T1000 (cell line): Measurements from ENCODE around the gene KRT75.
"Not testable (repeated sequence)": the region's sequence is repeated elsewhere in the genome, so short reads cannot be mapped to it uniquely, and the experiment has no call there.

ENCODE experiments used
- DNase-seq: peaks from one replicate; lab custom pipeline; 2025; ENCODE audit warnings: mixed read lengths; lab: John Stamatoyannopoulos, UW

KRT75 gene

GRCh38 chr12:52415870-52416750, 18.1 kb downstream of the KRT75 start:
- no peak for DNase-seq

GRCh38 chr12:52414936-52415335, 19.2 kb downstream of the KRT75 start:
- no peak for DNase-seq

DNA sequence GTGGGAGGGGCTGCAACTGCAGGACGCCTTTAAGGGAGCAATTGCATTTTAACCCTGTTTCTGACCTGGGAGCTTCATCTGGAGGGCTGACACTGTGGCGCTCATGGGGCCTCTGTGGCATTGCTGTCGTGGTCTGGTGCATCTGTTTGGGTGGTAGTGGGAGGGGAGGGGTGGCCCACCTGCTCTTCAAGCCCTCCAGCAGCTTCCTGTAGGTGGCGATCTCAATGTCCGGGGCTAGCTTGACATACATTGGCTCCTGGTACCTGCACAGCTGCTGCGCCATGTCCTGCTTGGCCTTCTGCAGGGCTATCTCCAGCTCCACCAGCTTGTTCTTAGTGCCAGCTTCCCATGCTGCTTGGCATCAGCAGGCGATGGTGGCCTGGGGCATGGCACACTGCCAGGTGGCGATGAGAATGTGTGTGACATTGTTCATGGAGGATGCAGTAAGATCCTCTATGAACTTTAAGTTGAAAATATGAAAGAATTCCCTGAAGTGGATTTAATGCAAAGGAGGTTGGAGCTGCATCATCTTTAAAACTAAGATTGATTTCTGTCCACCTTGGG, 20.3 kb downstream of the KRT75 start:
- no peak for DNase-seq

GRCh38 chr12:52413202-52413601, 21.0 kb downstream of the KRT75 start:
- no peak for DNase-seq

DNA sequence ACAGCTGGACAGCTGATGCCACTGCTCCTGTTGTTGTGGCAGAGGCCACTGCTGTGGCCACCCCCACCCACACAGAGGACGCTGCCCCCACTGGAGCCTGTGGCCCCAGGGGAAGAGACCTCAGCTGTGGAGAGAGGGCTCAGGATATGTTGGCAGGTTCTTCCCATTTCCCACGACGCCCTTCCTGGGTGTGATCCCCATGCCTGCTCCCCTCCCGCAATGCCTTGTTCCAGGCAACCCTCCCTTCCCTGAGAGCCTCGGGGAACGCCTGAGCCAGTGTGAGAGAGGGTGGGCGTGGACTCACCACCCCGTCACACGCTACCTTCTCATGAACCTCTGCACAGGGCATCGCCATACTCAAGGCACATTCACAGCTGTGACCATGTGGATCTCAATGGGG, 22.4 kb downstream of the KRT75 start:
- DNase-seq: no peak

DNA sequence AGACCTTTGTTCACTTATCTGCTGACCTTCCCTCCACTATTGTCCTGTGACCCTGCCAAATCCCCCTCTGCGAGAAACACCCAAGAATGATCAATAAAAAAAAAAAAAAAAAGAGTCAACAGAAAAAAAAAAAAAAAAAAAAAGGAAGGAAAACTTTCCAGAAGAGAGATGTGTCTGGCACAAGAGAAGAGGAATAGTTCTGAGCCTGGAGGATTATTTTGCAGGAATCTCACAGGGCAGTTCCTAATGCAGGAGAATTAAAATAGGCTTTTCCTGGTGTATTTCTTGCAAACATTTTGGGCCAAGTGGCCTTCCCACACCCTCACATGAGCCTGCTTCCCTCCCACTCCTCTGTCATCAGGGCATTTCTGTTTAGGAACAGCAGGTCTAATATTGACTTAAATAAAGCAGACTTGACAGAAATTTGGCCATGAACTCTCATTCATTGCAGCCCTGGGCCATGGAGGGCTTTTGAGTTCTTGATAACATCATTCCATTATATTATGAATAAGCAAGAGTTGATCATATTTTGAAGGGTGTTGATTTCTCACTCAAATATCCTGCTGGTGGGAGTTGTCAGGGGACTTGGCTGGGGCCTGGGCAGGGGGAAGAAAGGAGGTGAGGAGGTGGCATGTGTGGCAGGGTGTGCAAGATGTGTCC, 23.5 kb downstream of the KRT75 start:
- DNase-seq: not testable (repeated sequence)

DNA sequence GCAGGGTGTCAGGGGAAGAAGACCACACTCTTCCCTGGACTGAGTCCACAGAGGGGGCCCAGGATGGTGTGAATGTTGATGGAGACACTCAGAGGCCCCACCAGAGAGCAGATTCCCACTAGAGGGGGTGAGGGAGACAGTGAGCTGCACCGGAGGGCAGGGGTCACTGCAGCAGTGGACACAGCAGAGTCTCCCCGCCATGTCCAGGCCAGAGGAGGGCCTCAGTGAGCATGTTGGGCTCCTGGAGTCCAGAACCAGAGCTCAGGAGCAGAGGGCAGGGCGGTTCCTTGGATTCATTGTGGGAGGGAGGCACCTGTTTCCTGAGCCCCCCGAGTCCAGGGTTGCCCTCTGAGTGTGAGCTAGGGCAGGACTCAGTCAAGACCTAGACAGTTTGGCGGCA, 26.3 kb downstream of the KRT75 start:
- DNase-seq: no peak

GRCh38 chr12:52405922-52406385, 28.2 kb downstream of the KRT75 start, which contains the start of gene KRT82:
KRT82 (minus strand) TSS chr12:52406335; CDS start chr12:52406277, 58 bp downstream.
- no peak for DNase-seq

DNA sequence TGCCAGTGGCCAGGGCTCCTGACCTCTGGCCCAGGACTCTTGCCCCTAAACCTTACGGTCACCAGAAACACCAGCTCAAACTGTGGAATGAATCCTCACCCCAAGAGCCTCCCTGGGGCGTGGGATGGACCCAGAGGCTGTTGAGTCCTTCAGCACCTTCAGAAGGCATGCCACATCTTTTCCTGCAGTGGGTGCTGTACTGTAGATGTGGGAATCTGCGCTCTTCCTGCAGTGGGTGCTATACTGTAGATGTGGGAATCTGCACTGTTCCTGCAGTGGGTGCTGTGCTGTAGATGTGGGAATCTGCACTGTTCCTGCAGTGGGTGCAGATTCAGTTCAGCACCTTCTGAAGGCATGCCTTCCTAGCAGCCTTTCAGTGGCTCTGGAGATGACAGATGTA, 29.2 kb downstream of the KRT75 start:
- DNase-seq: no peak

DNA sequence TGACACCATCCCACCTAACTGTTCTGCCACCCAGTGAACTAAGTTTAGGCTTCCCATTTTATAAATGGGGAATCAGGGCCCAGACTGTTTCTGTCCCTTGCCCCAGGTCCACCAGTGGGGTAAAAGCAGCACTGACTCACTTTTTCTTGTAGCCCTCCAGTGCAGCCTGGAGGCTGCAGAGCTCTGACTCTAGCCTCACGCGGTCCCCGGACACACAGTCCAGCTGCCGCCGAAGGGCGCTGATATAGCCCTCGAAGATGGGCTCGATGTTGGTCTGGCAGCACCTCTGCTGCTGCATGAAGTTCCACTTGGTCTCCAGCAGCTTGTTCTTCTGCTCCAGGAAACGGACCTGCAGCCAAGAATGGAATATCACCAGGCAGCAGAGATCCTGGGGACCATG, 30.6 kb downstream of the KRT75 start:
- DNase-seq: no peak

GRCh38 chr12:52402873-52403540, 31.2 kb downstream of the KRT75 start:
- DNase-seq: no peak

- no peak for DNase-seq
Observed at GRCh38 chr12:52402377-52402776, 31.8 kb downstream of the KRT75 start.

GRCh38 chr12:52401926-52402325, 32.2 kb downstream of the KRT75 start:
- DNase-seq: no peak

- no peak for DNase-seq
Observed at GRCh38 chr12:52401526-52401925, 32.6 kb downstream of the KRT75 start.

DNA sequence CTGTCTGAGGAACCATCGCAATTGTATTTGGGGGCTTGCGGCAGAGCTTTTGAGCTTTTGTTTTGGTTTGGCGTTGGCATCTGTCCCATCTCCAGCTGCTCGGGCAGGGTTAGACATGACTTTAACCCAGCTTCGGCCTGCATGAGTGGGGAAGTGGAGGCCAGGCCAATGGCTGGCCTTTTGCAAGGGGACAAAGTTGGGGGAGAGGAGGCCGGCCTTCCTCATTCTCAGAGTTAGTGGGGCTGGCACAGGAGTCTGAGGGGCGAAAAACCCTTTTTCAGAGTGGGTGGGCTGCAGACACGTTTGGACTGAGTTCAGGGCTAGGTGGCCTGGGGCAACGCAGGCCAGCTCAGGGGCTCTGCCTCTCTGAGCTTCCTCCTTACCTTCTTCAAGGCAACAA, 33.3 kb downstream of the KRT75 start:
- no peak for DNase-seq

GRCh38 chr12:52399756-52400155, 34.4 kb downstream of the KRT75 start:
- no peak for DNase-seq

DNA sequence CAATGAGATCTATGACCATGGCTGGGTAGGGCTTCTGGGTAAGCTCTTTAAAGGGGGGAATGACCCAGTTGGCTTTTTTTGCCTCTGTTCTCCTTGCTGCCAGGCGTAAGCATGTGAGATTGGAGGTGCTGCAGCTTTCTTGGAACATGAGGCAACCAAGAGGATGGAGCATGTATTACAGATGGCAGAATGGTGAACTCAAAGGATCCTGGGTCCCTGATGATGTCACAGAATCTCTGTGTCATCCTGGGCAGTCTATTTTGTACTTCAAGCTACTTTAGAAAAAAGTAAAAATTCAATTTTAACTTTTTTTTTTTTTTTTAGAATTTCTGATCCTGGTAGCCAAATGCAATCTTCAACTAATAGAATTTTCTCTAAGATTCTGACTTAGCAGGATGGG, 36.0 kb downstream of the KRT75 start:
- DNase-seq: no peak

DNA sequence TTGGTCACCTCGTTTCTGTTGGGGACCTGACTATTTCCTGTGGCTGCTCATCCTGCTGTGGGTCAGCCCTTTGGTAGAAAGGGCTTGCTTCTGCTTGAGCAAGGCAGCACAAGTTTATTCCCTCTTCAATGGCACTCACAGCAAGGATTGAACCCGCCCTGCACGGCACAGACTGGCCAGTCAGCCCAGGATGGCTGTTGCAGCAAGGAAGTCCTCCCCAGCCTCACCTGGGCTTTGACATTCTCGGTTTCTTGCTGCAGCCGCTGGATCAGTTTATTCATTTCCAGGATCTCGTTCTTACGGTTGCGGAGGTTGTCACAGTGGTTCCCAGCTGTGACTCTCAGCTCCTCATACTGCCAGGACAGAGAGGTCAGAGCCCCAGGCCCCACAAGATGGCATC, 37.5 kb downstream of the KRT75 start:
- no peak for DNase-seq

- DNase-seq: no peak
Observed at GRCh38 chr12:52395761-52396434, 38.3 kb downstream of the KRT75 start.

- DNase-seq: no peak
Observed at GRCh38 chr12:52394836-52395405, 39.2 kb downstream of the KRT75 start.

GRCh38 chr12:52392465-52393007, 41.6 kb downstream of the KRT75 start:
- no peak for DNase-seq
